PC-9 (cell line): Measurements from ENCODE around the gene DNAH12. TPM values are rescaled to one million over a fixed set of nuclear protein-coding genes. Genes with fewer than 3 reads are reported as not detected.

Source experiments
- BruUV-seq: library from RNA; stranded (reverse); fragments of 400-500 nt; replicated peaks from 2 replicates; lab custom pipeline; 2021; lab: Mats Ljungman, UMichigan
- CTCF ChIA-PET: fragments of 300-600 bp; sonication (Branson Sonifier 250); formaldehyde crosslinking; loops from one replicate; lab custom pipeline; 2022; ENCODE audit warnings: antibody characterized with exemption; lab: Charles Lee
- POLR2A ChIA-PET: fragments of 300-600 bp; sonication (Branson Sonifier 250); formaldehyde crosslinking; loops from one replicate; lab custom pipeline; 2022; ENCODE audit warnings: antibody characterized with exemption; ENCODE audit not compliant: unreplicated experiment; lab: Charles Lee
- DNase-seq, 2 experiments: peaks; one replicate each; pipeline versions ENCODE4 v3.0.0 to v3.0.0-alpha.2; 2015 to 2022; ENCODE audit warnings: mixed read lengths in 1 of 2
- H2AFZ ChIP-seq: fragments of 200-600 bp; sonication (generic); 2 replicates; pipeline ENCODE4 v1.8.1; 2017; ENCODE audit warnings: antibody characterized with exemption
- H3F3A ChIP-seq: fragments of 200-600 bp; sonication (generic); 2 replicates; pipeline ENCODE4 v1.8.1; 2017; ENCODE audit warnings: antibody characterized with exemption, mild to moderate bottlenecking, low read depth; ENCODE audit not compliant: insufficient read depth
- H3K27ac ChIP-seq: fragments of 200-600 bp; sonication (generic); 2 replicates; pipeline ENCODE4 v1.6.1; 2016; ENCODE audit warnings: mixed run types
- H3K27me3 ChIP-seq: fragments of 200-600 bp; sonication (generic); 2 replicates; pipeline ENCODE4 v1.6.1; 2016; ENCODE audit warnings: low read depth, mixed run types; ENCODE audit not compliant: insufficient read depth
- H3K36me3 ChIP-seq: fragments of 200-600 bp; sonication (generic); 2 replicates; pipeline ENCODE4 v1.6.1; 2016; ENCODE audit warnings: low read depth, mixed run types
- H3K4me1 ChIP-seq: fragments of 200-600 bp; sonication (generic); replicated peaks from 2 replicates; pipeline ENCODE4 v1.6.1; 2016; ENCODE audit warnings: mixed run types; ENCODE audit not compliant: insufficient read depth
- H3K4me2 ChIP-seq: fragments of 200-600 bp; sonication (generic); 2 replicates; pipeline ENCODE4 v1.6.1; 2017; ENCODE audit warnings: mixed run types
- H3K4me3 ChIP-seq: fragments of 200-600 bp; sonication (generic); 2 replicates; pipeline ENCODE4 v1.6.1; 2016; ENCODE audit warnings: mixed run types
- H3K79me2 ChIP-seq: fragments of 200-600 bp; sonication (generic); 2 replicates; pipeline ENCODE4 v1.6.1; 2017; ENCODE audit warnings: low read depth, mixed run types
- H3K9me2 ChIP-seq: fragments of 200-600 bp; sonication (generic); 2 replicates; pipeline ENCODE4 v1.8.1; 2017; ENCODE audit warnings: mild to moderate bottlenecking; ENCODE audit not compliant: insufficient read depth
- H3K9me3 ChIP-seq: fragments of 200-600 bp; sonication (generic); 2 replicates; pipeline ENCODE4 v1.8.1; 2016; ENCODE audit warnings: low read depth; ENCODE audit not compliant: insufficient read depth
- H4K20me1 ChIP-seq: fragments of 200-600 bp; sonication (generic); 2 replicates; pipeline ENCODE4 v1.8.1; 2017; ENCODE audit not compliant: insufficient read depth
- CTCF ChIP-seq: fragments of 200-600 bp; sonication (generic); conservative IDR thresholded peaks from 2 replicates; pipeline ENCODE4 v1.6.1; 2017; ENCODE audit warnings: mixed run types, antibody characterized with exemption, mild to moderate bottlenecking, moderate library complexity
- EZH2 ChIP-seq: fragments of 200-600 bp; sonication (generic); IDR thresholded peaks from 2 replicates; pipeline ENCODE4 v1.8.0; 2017; ENCODE audit warnings: antibody characterized with exemption, low read depth
- intact Hi-C: fragments of 100-400 bp; cut with micrococcal nuclease; formaldehyde crosslinking; loops from one replicate; pipeline ENCODE4 v1.10.0; 2022; ENCODE audit not compliant: unreplicated experiment
- total RNA-seq: library from RNA; stranded (reverse); gene quantifications from 2 replicates; pipeline ENCODE4 v1.2.3, GENCODE V29; 2021

Gene DNAH12
- total RNA-seq, 1 experiment from 2014 or later: 0.22 TPM

- no TSS peak for BruUV-seq
- H2AFZ ChIP-seq: no peak overlapping the region
- H3K27ac ChIP-seq: no peak overlapping the region
- TF ChIP-seq CTCF: no peak
- intact Hi-C loops: no loop called here
- H3K36me3 ChIP-seq: no peaks in the 10 kb centered on the region
- H3K79me2 ChIP-seq: no peaks in the 10 kb centered on the region
- no peak overlapping the region for H3K4me2 ChIP-seq
- H3K4me1 ChIP-seq: peaks cover 4% of the 10 kb centered on the region; the same call in 1 of the 2 replicates
- H3K4me3 ChIP-seq: no peak overlapping the region
- H3K9me3 ChIP-seq: no peaks in the 10 kb centered on the region
- ChIA-PET CTCF (no interaction called here), POLR2A (no interaction called here)
- H3F3A ChIP-seq: peaks cover 9% of the 10 kb centered on the region; the same call in 1 of the 2 replicates
- no peaks in the 10 kb centered on the region for H3K27me3 ChIP-seq
- no peak for DNase-seq
- no peaks in the 10 kb centered on the region for H3K9me2 ChIP-seq
- H4K20me1 ChIP-seq: no peaks in the 10 kb centered on the region
These were observed 251.1 kb downstream of the DNAH12 start for GRCh38 chr3:57292897-57293526.

GRCh38 chr3:57292159-57292896 lies 251.8 kb downstream of the DNAH12 start, which contains the start of gene ASB14:
ASB14 (minus strand) TSS chr3:57292685; CDS start chr3:57292033, 652 bp downstream.
- Histone ChIP-seq H3K27me3 (no peaks in the 10 kb centered on the region), H3K79me2 (no peaks in the 10 kb centered on the region), H2AFZ (no peak within 1 kb of the TSS), H3K4me3 (no peak within 1 kb of the TSS), H3K4me1 (no peaks in the 10 kb centered on the region), H3K27ac (no peak within 1 kb of the TSS), H4K20me1 (no peaks in the 10 kb centered on the region), H3F3A (peaks cover 2% of the 10 kb centered on the region; the same call in 1 of the 2 replicates), H3K9me2 (no peaks in the 10 kb centered on the region), H3K36me3 (no peaks in the 10 kb centered on the region), H3K4me2 (no peak within 1 kb of the TSS), H3K9me3 (no peaks in the 10 kb centered on the region)
- POLR2A ChIA-PET: no interaction called here
- CTCF ChIA-PET: no interaction called here
- no peak for TF ChIP-seq EZH2
- no peak for DNase-seq
- no TSS peak for BruUV-seq
- intact Hi-C loops: no loop called here

- no TSS peak for BruUV-seq
- POLR2A ChIA-PET: interaction anchor here (0.5 kb wide), 1 partner anchor 8 kb away, joined by 12 read pairs; no protein-coding TSS in a partner anchor
These were observed 255.7 kb downstream of the DNAH12 start for GRCh38 chr3:57288403-57288802.

More at GRCh38 chr3:57288403-57288802, 255.7 kb downstream of the DNAH12 start:
- H4K20me1 ChIP-seq: no peaks in the 10 kb centered on the region
- no peaks in the 10 kb centered on the region for H3K27me3 ChIP-seq
- TF ChIP-seq CTCF (no peak), EZH2 (no peak)
- H2AFZ ChIP-seq: no peak overlapping the region
- H3K9me3 ChIP-seq: no peaks in the 10 kb centered on the region
- CTCF ChIA-PET: interaction anchor here (0.7 kb wide), 1 partner anchor 619 kb away, joined by 5 read pairs; no protein-coding TSS in a partner anchor
- no peak overlapping the region for H3K4me3 ChIP-seq
- no peak overlapping the region for H3K4me2 ChIP-seq
- no peak for DNase-seq
- H3K9me2 ChIP-seq: no peaks in the 10 kb centered on the region
- H3K36me3 ChIP-seq: no peaks in the 10 kb centered on the region
- H3K27ac ChIP-seq: no peak overlapping the region
- no peaks in the 10 kb centered on the region for H3K79me2 ChIP-seq
- no peaks in the 10 kb centered on the region for H3K4me1 ChIP-seq
- intact Hi-C loops: no loop called here
- no peaks in the 10 kb centered on the region for H3F3A ChIP-seq
